Measurements from ENCODE around the gene DDR1.
A peak's percentile ranks its signal among the peaks of the same experiment; 100 is the strongest.

The DDR1 gene

DNA sequence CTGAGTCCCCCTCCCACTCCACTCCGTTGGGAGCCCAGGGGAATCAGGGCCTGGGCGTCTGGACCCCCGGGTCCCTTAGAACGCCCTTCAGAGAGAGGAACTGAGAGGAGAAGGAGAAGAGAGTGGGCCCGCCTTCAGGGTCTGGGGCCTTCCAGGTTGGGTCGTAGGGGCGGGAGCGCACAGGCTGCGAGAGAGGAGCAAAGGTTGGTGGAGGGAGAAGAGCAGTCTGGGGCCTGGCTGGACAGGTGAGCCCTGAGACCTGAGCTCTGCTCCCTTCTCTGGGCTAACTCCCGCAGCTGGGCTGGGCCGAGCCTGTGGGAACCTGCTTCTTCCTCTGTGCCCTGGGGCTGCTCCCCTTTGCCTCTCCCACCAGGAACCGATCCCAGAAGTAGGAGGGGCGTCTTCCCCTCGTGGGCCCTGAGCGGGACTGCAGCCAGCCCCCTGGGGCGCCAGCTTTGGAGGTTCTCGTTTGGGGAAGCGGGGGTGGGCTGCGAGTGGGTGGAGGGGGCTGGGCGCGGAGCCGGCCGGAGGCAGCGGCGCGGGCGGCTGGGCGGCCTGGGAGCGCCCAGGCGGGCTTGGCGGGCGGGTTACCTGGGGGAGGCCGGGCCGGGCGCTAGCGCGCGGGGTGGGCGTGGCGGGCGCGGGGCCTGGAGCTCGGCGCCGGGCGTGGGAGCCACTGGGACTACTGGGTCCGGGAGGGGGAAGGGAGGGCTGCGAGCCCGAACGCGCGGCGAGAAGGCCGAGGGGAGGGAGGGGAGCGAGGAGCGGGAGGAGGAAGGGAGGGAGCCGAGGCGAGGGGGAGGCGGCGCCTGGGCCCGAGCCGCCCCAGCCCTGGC is at the start of gene DDR1:
Gene DDR1, plus strand, starts transcription at position 835 of the 836 bp plus-strand sequence. CDS start 4,211 bp downstream, outside the sequence.
- Histone ChIP-seq H3K27ac (peak within 1 kb of the TSS; percentile 93 to 98), H3K4me1 (peaks cover 0 to 69% (median 40%) of the 10 kb centered on the region in 4 donors), H3K9me3 (no peaks in the 10 kb centered on the region), H3K27me3 (no peaks in the 10 kb centered on the region), H3K36me3 (peaks cover 0 to 4% (median 3%) of the 10 kb centered on the region in 3 donors), H3K4me3 (peak within 1 kb of the TSS; percentile 87 to 88)
- intact Hi-C loops (cut with DNase I; ENCODE audit: low total_unique reads) = loop anchor here (5.0 kb wide), 2 partner anchors 57 to 142 kb away; partner anchors contain the start of genes FLOT1 and IER3
- peak; percentile 60 to 92 for DNase-seq
- no peak for TF ChIP-seq CTCF (IDR thresholded peaks at IDR 0.05)

DNA sequence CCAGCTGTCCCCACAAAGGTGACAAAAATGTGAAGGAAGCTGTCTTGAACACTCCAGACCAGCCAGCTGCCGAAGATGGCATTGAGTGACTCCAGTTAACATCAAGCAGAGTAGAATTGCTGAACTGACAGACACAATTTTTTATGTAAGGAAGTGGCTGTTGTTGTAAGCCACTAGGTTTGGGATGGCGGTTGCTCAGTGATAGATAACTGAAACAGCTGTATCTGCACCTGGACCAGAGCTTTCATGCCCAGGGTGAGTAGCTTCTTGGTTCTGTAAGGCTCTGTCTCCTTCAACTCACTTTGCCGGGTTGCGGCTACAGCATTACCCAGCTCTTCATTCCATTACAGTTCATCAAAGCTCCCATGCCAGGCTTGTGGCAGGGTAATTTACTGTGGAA is 49.7 kb upstream of the DDR1 start:
- no peaks in the 10 kb centered on the region for H3K9me3 ChIP-seq
- no peaks in the 10 kb centered on the region for H3K36me3 ChIP-seq
- intact Hi-C loops (cut with DNase I; ENCODE audit: low total_unique reads) = loop anchor here (5.0 kb wide), 1 partner anchor 253 kb away; no protein-coding TSS in a partner anchor
- no peaks in the 10 kb centered on the region for H3K27me3 ChIP-seq
- H3K4me1 ChIP-seq = peaks cover 0 to 23% (median 12%) of the 10 kb centered on the region in 4 donors
- no peak overlapping the region for H3K4me3 ChIP-seq
- no peak overlapping the region for H3K27ac ChIP-seq
- no peak for DNase-seq
- no peak for TF ChIP-seq CTCF (IDR thresholded peaks at IDR 0.05)

DNA sequence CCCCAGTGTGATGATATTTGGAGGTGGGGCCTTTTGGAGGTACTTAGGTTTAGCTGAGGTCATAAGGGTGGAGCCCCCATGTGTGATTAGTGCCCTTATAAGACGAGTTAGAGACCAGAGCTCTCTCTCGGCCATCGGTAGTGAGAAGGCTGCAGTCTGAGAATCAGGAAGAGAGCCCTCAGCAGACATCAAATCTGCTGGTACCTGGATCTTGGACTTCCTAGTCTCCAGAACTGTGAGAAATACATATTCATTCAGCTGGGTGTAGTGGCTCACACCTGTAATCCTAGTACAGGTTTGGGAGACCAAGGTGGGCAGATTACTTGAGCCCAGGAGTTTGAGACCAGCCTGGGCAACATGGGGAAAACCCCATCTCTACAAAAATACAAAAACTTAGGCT is 48.7 kb upstream of the DDR1 start:
- Histone ChIP-seq H3K4me3 (no peak overlapping the region), H3K36me3 (no peaks in the 10 kb centered on the region), H3K4me1 (peaks cover 0 to 23% (median 12%) of the 10 kb centered on the region in 4 donors), H3K27me3 (no peaks in the 10 kb centered on the region), H3K9me3 (no peaks in the 10 kb centered on the region), H3K27ac (peak overlapping the region in 1 of 2 donors; percentile 63)
- intact Hi-C loops (cut with DNase I; ENCODE audit: low total_unique reads) = no loop called here
- TF ChIP-seq CTCF (IDR thresholded peaks at IDR 0.05) = no peak
- no peak for DNase-seq

GRCh38 chr6:30836431-30836866 is 47.9 kb upstream of the DDR1 start:
- TF ChIP-seq CTCF (IDR thresholded peaks at IDR 0.05) = no peak
- peaks cover 0 to 23% (median 12%) of the 10 kb centered on the region in 4 donors for H3K4me1 ChIP-seq
- H3K9me3 ChIP-seq = no peaks in the 10 kb centered on the region
- no peak overlapping the region for H3K4me3 ChIP-seq
- H3K27ac ChIP-seq = peak overlapping the region; percentile 60 to 63
- no peaks in the 10 kb centered on the region for H3K27me3 ChIP-seq
- intact Hi-C loops (cut with DNase I; ENCODE audit: low total_unique reads) = no loop called here
- DNase-seq = peak; percentile 76 to 84
- no peaks in the 10 kb centered on the region for H3K36me3 ChIP-seq

DNA sequence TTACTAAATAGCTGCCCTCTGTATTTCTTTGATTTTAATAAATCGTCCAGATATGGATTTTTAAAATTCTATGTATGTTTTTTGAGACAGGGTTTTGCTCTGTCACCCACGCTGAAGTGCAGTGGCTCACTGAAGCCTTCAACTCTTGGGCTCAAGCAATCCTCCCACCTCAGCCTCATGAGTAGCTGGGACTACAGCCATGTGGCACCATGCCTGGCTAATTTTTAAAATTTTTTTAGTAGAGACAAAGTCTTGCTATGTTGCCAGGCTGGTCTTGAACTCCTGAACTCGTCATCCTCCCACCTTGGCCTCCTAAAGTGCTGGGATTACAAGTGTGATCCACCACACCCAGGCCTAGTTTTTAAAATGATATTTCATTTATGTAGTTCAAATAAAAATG is 47.4 kb upstream of the DDR1 start:
- Histone ChIP-seq H3K9me3 (no peaks in the 10 kb centered on the region), H3K36me3 (no peaks in the 10 kb centered on the region), H3K27ac (peak overlapping the region; percentile 60 to 63), H3K4me1 (peaks cover 0 to 23% (median 12%) of the 10 kb centered on the region in 4 donors), H3K27me3 (no peaks in the 10 kb centered on the region), H3K4me3 (no peak overlapping the region)
- no peak for DNase-seq
- TF ChIP-seq CTCF (IDR thresholded peaks at IDR 0.05) = no peak
- intact Hi-C loops (cut with DNase I; ENCODE audit: low total_unique reads) = no loop called here

All from tibial artery (tissue), 4 donors.